ENCODE data around the gene APOL2. TPM values are rescaled to one million over a fixed set of nuclear protein-coding genes. Genes with fewer than 3 reads are reported as not detected.
A peak's percentile ranks its signal among the peaks of the same experiment; 100 is the strongest.
"Not testable (repeated sequence)": the region's sequence is repeated elsewhere in the genome, so short reads cannot be mapped to it uniquely, and the experiment has no call there.

The APOL2 gene
- total RNA-seq, 1 experiment from 2014 or later, result 16.0 TPM

DNA sequence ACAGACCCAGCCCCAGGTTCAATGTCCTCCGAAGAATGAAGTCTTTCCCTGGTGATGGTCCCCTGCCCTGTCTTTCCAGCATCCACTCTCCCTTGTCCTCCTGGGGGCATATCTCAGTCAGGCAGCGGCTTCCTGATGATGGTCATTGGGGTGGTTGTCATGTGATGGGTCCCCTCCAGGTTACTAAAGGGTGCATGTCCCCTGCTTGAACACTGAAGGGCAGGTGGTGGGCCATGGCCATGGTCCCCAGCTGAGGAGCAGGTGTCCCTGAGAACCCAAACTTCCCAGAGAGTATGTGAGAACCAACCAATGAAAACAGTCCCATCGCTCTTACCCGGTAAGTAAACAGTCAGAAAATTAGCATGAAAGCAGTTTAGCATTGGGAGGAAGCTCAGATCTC is 27.7 kb upstream of the APOL2 start:
- POLR2A ChIA-PET, result no interaction called here
- CTCF ChIA-PET, result interaction anchor here (1.7 kb wide), 1 partner anchor 11 kb away, joined by 4 read pairs; no protein-coding TSS in a partner anchor
- H3K4me3 Mint-ChIP-seq (ENCODE audit: unreplicated experiment), result no peak overlapping the region
- no peak for DNase-seq (ENCODE audit: unreplicated experiment)
- H3K9me3 Mint-ChIP-seq (ENCODE audit: unreplicated experiment), result no peaks in the 10 kb centered on the region
- no peak overlapping the region for H3K27ac Mint-ChIP-seq (ENCODE audit: low read depth, unreplicated experiment)
- H3K27me3 Mint-ChIP-seq (ENCODE audit: insufficient read depth, unreplicated experiment), result no peaks in the 10 kb centered on the region
- BruUV-seq (replicated peaks), result no TSS peak
- no peaks in the 10 kb centered on the region for H3K36me3 Mint-ChIP-seq (ENCODE audit: insufficient read depth, unreplicated experiment)
- TF ChIP-seq, protein P1, sequence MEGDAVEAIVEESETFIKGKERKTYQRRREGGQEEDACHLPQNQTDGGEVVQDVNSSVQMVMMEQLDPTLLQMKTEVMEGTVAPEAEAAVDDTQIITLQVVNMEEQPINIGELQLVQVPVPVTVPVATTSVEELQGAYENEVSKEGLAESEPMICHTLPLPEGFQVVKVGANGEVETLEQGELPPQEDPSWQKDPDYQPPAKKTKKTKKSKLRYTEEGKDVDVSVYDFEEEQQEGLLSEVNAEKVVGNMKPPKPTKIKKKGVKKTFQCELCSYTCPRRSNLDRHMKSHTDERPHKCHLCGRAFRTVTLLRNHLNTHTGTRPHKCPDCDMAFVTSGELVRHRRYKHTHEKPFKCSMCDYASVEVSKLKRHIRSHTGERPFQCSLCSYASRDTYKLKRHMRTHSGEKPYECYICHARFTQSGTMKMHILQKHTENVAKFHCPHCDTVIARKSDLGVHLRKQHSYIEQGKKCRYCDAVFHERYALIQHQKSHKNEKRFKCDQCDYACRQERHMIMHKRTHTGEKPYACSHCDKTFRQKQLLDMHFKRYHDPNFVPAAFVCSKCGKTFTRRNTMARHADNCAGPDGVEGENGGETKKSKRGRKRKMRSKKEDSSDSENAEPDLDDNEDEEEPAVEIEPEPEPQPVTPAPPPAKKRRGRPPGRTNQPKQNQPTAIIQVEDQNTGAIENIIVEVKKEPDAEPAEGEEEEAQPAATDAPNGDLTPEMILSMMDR (IDR thresholded peaks at IDR 0.05; ENCODE audit: unreplicated experiment), result no peak
- H3K4me1 Mint-ChIP-seq (ENCODE audit: insufficient read depth, unreplicated experiment), result peaks cover 16% of the 10 kb centered on the region
- intact Hi-C loops (cut with micrococcal nuclease), result no loop called here

DNA sequence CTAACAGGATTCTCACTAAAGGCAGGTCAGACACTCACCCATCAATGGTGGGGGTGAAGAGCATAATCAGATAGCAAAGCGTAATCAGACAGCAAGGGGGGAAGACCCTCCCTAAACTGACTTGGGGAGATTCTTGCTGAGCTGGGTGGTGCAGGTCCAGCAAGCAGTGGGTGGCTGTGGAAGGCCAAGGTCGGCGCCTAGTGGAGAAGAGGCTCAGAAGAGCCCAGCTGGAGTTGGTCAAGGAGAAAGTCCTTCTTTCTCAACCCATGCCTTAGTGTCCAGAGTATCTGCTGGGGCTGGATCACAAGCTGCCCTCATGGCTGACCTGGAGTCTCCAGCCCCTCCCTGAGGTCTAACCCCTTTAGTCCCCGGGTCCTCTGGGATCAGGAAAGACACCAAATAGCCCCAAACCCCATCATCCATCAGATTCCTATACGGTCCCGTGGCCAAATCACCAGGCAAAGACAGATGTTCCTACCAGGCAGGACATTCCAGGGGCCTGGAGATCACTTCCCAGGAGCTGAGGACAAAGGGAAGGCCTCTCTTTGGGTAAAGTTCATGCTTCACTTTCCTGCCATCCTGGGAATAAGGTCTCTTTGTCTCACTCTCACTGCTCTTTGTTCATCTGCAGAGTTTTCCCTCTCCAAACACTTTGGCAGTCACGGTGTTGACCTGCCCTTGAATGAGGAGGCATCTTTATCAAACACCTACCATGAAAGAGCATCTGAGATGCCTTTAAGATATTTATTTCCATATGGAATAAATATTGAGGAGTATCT is 24.7 kb upstream of the APOL2 start:
- H3K4me3 Mint-ChIP-seq (ENCODE audit: unreplicated experiment); H3K36me3 Mint-ChIP-seq (ENCODE audit: insufficient read depth, unreplicated experiment); BruUV-seq (replicated peaks); intact Hi-C loops (cut with micrococcal nuclease); H3K27me3 Mint-ChIP-seq (ENCODE audit: insufficient read depth, unreplicated experiment); DNase-seq (ENCODE audit: unreplicated experiment); H3K9me3 Mint-ChIP-seq (ENCODE audit: unreplicated experiment): not testable (repeated sequence)
- Mint-ChIP-seq H3K27ac (ENCODE audit: low read depth, unreplicated experiment) (peak overlapping the region; percentile 81), H3K4me1 (ENCODE audit: insufficient read depth, unreplicated experiment) (peaks cover 16% of the 10 kb centered on the region)
- ChIA-PET CTCF (interaction anchor here (1.4 to 1.5 kb wide), 2 partner anchors 13 to 14 kb away, joined by 4 to 5 read pairs; no protein-coding TSS in a partner anchor), POLR2A (interaction anchor here (1.5 kb wide), 1 partner anchor 11 kb away, joined by 4 read pairs; no protein-coding TSS in a partner anchor)

DNA sequence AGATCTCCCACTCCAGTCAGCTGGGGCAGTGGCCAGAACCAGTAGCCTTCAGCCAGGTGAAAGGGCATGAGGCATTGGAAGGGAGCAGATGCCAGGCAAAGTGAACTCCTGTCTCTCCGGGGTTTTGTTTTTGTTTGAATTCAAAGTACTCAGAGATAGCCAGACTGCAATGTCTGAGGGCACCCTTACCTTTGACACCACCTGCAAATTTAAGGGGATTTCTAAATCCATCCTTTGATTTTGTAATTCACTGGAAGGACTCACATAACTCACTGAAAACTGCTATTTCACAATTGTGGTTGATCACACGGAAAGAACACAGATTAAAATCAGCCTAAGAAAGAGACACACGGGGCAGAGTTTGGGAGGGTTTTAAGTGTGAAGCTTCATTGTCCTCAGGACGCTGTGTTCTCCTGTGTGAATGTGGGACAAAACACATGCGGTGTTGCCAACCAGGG is 23.9 kb upstream of the APOL2 start:
- CTCF ChIA-PET; H3K36me3 Mint-ChIP-seq (ENCODE audit: insufficient read depth, unreplicated experiment); POLR2A ChIA-PET; H3K27me3 Mint-ChIP-seq (ENCODE audit: insufficient read depth, unreplicated experiment); BruUV-seq (replicated peaks); intact Hi-C loops (cut with micrococcal nuclease); H3K9me3 Mint-ChIP-seq (ENCODE audit: unreplicated experiment); H3K4me3 Mint-ChIP-seq (ENCODE audit: unreplicated experiment): not testable (repeated sequence)
- H3K4me1 Mint-ChIP-seq (ENCODE audit: insufficient read depth, unreplicated experiment), result peaks cover 16% of the 10 kb centered on the region
- DNase-seq (ENCODE audit: unreplicated experiment), result peak; percentile 39
- H3K27ac Mint-ChIP-seq (ENCODE audit: low read depth, unreplicated experiment), result peak overlapping the region; percentile 81

DNA sequence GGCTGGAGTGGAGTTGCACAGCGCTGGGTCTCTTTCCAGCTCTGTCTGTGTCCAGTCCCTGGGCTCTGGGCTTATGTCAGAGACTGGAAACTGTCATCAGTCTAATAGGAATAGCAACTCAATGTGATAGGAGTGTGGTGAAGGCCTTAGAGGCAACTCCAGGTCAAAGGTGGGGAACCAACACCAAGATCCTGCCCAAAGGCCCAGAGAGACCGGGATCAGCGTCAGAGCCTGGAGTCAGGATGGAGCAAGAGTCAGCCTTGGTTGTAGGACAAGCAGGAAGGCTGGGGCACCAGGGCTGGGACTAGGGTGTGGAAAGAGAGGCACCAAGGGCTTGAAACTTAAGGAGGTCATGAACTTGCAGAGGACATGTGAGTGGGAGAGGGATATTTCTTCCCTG is 23.0 kb upstream of the APOL2 start:
- BruUV-seq (replicated peaks); H3K27ac Mint-ChIP-seq (ENCODE audit: low read depth, unreplicated experiment): not testable (repeated sequence)

DNA sequence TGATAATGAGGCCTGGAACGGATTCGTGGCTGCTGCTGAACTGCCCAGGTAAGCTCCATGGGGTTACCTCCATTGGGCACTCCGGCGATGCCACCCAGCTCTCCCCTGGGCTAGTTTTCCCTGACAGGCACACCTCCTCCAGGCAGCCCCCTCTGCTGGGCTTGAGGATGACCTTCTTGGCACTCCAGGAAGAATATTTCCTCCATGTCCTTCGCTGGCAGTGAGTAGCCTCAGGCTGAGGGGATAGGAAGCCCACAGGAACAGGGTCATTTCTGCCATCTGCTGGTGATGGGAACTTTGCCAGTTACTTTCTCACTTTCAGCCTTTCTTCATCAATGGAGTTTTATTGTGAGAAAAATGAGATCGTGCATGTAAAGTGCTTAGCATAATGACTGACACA is 22.3 kb upstream of the APOL2 start:
- CTCF ChIA-PET; H3K27ac Mint-ChIP-seq (ENCODE audit: low read depth, unreplicated experiment); intact Hi-C loops (cut with micrococcal nuclease); BruUV-seq (replicated peaks); DNase-seq (ENCODE audit: unreplicated experiment); H3K4me3 Mint-ChIP-seq (ENCODE audit: unreplicated experiment); H3K9me3 Mint-ChIP-seq (ENCODE audit: unreplicated experiment); H3K27me3 Mint-ChIP-seq (ENCODE audit: insufficient read depth, unreplicated experiment); H3K36me3 Mint-ChIP-seq (ENCODE audit: insufficient read depth, unreplicated experiment): not testable (repeated sequence)
- POLR2A ChIA-PET, result interaction anchor here (1.9 kb wide), 1 partner anchor 8 kb away, joined by 5 read pairs; no protein-coding TSS in a partner anchor
- peaks cover 16% of the 10 kb centered on the region for H3K4me1 Mint-ChIP-seq (ENCODE audit: insufficient read depth, unreplicated experiment)

More for the DNA sequence above, 23.0 kb upstream of the APOL2 start:
- H3K4me3 Mint-ChIP-seq (ENCODE audit: unreplicated experiment); DNase-seq (ENCODE audit: unreplicated experiment); H3K36me3 Mint-ChIP-seq (ENCODE audit: insufficient read depth, unreplicated experiment); intact Hi-C loops (cut with micrococcal nuclease); H3K27me3 Mint-ChIP-seq (ENCODE audit: insufficient read depth, unreplicated experiment); POLR2A ChIA-PET; H3K9me3 Mint-ChIP-seq (ENCODE audit: unreplicated experiment): not testable (repeated sequence)
- peaks cover 16% of the 10 kb centered on the region for H3K4me1 Mint-ChIP-seq (ENCODE audit: insufficient read depth, unreplicated experiment)
- CTCF ChIA-PET, result interaction anchor here (0.6 kb wide), 1 partner anchor 44 kb away, joined by 4 read pairs; no protein-coding TSS in a partner anchor

All from MCF 10A (cell line).